GM12878 (cell line): ENCODE results near the gene TLCD3B. TPM values are rescaled to one million over a fixed set of nuclear protein-coding genes. Genes with fewer than 3 reads are reported as not detected.

Experiments used
- ATAC-seq: fragments of 200-7000 bp; cut with Tn5 transposase; 3 replicates; pipeline ENCODE4 v1.9.1; 2020; ENCODE audit warnings: mild to moderate bottlenecking, moderate library complexity
- BruUV-seq: library from RNA; stranded (reverse); fragments of 400-500 nt; replicated peaks from 2 replicates; lab custom pipeline; 2021; lab: Mats Ljungman, UMichigan
- CTCF ChIA-PET: fragments of 300-600 bp; sonication (Branson Sonifier 250); formaldehyde crosslinking; extraction: SDS; loops from one replicate; lab custom pipeline; 2021; ENCODE audit warnings: inconsistent platforms; lab: Yijun Ruan, JAX
- POLR2A ChIA-PET: fragments of 350-600 bp; formaldehyde crosslinking; extraction: SDS; loops from one replicate; lab custom pipeline; 2021; ENCODE audit warnings: inconsistent platforms; lab: Charles Lee
- RAD21 ChIA-PET: fragments of 300-600 bp; sonication (Branson Sonifier 250); formaldehyde crosslinking; loops from one replicate; lab custom pipeline; 2023; ENCODE audit warnings: antibody characterized with exemption; ENCODE audit not compliant: unreplicated experiment; lab: Charles Lee
- SMC1A ChIA-PET: fragments of 300-600 bp; sonication (Branson Sonifier 250); formaldehyde crosslinking; loops from one replicate; lab custom pipeline; 2023; ENCODE audit not compliant: unreplicated experiment, uncharacterized antibody; lab: Charles Lee
- DNase-seq: peaks from one replicate; pipeline ENCODE4 v3.0.0-alpha.2; 2011; ENCODE audit warnings: low read depth, low spot score
- FAIRE-seq: peaks from 3 replicates; lab custom pipeline; 2011; peaks lifted over from hg19 to GRCh38; lab: Jason Lieb, UNC
- H2AFZ ChIP-seq: 2 replicates; pipeline ENCODE4 v1.6.0; 2011; ENCODE audit warnings: low read depth, low read length, control low read depth; ENCODE audit not compliant: control insufficient read depth
- H3K27ac ChIP-seq: 2 replicates; pipeline ENCODE4 v1.5.1; 2011; ENCODE audit warnings: control low read depth; ENCODE audit not compliant: control insufficient read depth, insufficient read depth
- H3K27me3 ChIP-seq, 2 experiments: replicated peaks in 1 of 2; 2 replicates each; pipeline versions ENCODE4 v1.6.0 to v1.6.1; 2011; ENCODE audit warnings: low read length in 1 of 2; ENCODE audit not compliant: control insufficient read depth in 2 of 2, insufficient read depth in 2 of 2
- H3K36me3 ChIP-seq, 2 experiments: 2 replicates each; pipeline ENCODE4 v1.5.1; 2011; ENCODE audit warnings: low read length in 1 of 2; ENCODE audit not compliant: control insufficient read depth in 2 of 2, insufficient read depth in 2 of 2
- H3K4me1 ChIP-seq: 2 replicates; pipeline ENCODE4 v1.6.1; 2011; ENCODE audit warnings: mild to moderate bottlenecking, low read length, moderate library complexity, mixed read lengths; ENCODE audit not compliant: control insufficient read depth, insufficient read depth
- H3K4me2 ChIP-seq: 2 replicates; pipeline ENCODE4 v1.6.0; 2011; ENCODE audit warnings: control low read depth; ENCODE audit not compliant: control insufficient read depth, insufficient read depth
- H3K4me3 ChIP-seq: fragments of 200-600 bp; sonication (generic); 2 replicates; pipeline ENCODE4 v1.5.1; 2016
- H3K79me2 ChIP-seq: 2 replicates; pipeline ENCODE4 v1.6.0; 2011; ENCODE audit warnings: low read length; ENCODE audit not compliant: control insufficient read depth, insufficient read depth
- H3K9ac ChIP-seq: 2 replicates; pipeline ENCODE4 v1.8.0; 2011; ENCODE audit warnings: low read length, control low read depth, mixed read lengths; ENCODE audit not compliant: control insufficient read depth, insufficient read depth
- H3K9me3 ChIP-seq: replicated peaks from 3 replicates; pipeline ENCODE4 v1.5.1; 2011; ENCODE audit warnings: mild to moderate bottlenecking, low read length; ENCODE audit not compliant: control insufficient read depth, insufficient read depth
- H4K20me1 ChIP-seq: 2 replicates; pipeline ENCODE4 v1.6.0; 2011; ENCODE audit not compliant: control insufficient read depth, insufficient read depth
- EGR1 ChIP-seq, 2 experiments: IDR thresholded peaks; 1 replicate in 1 of 2; 2 replicates in 1 of 2; pipeline ENCODE4 v1.6.1; 2011 to 2012; ENCODE audit warnings: low read depth in 2 of 2, low read length in 2 of 2, borderline replicate concordance in 1 of 2, mild to moderate bottlenecking in 1 of 2, moderate library complexity in 1 of 2
- POLR2A ChIP-seq: IDR thresholded peaks from 2 replicates; pipeline ENCODE4 v1.6.1; 2011; ENCODE audit warnings: low read depth, mild to moderate bottlenecking, low read length
- POLR2AphosphoS2 ChIP-seq: IDR thresholded peaks from 2 replicates; pipeline ENCODE4 v1.6.1; 2011; ENCODE audit warnings: low read depth, mild to moderate bottlenecking, low read length, improper control_type of control experiment, moderate library complexity
- SKIL ChIP-seq: fragments of 450-650 bp; IDR thresholded peaks from 2 replicates; pipeline ENCODE4 v1.6.1; 2017; ENCODE audit warnings: mild to moderate bottlenecking, low read depth, inconsistent platforms; ENCODE audit not compliant: poor library complexity, severe bottlenecking
- ZNF384 ChIP-seq: IDR thresholded peaks from 2 replicates; pipeline ENCODE4 v1.6.1; 2012; ENCODE audit warnings: low read depth, mild to moderate bottlenecking, low read length, improper control_type of control experiment, borderline replicate concordance
- WGBS: methylation state at CpG from one replicate; pipeline ENCODE4 v1.1.6; 2016; ENCODE audit warnings: low lambda C conversion rate; ENCODE audit not compliant: insufficient replicate concordance, insufficient coverage; ENCODE audit errors: missing lambda C conversion rate; 5-methylcytosine and 5-hydroxymethylcytosine counted together
- in situ Hi-C: fragments of 300-500 bp; cut with MboI; formaldehyde crosslinking; loops from 9 replicates; pipeline ENCODE4 v1.14.3; 2018; ENCODE audit warnings: mixed read lengths
- intact Hi-C: fragments of 100-400 bp; cut with micrococcal nuclease; formaldehyde crosslinking; loops from one replicate; pipeline ENCODE4 v1.14.2; 2022; ENCODE audit not compliant: unreplicated experiment
- polyA plus RNA-seq, 11 experiments: library from polyadenylated mRNA; depleted of rRNA in 4 of 11; unstranded in 6 of 11; stranded (reverse) in 5 of 11; fragments of >200 nt; fragmentation: Nextera tagmentation in 4 of 11; fragmentation: Illumina TruSeq in 1 of 11; extraction: Ambion mirVana in 4 of 11; extraction: Trizol in 1 of 11; gene quantifications; 1 replicate in 1 of 11; 2 replicates in 10 of 11; pipeline versions ENCODE4 v1.2.1 to v1.2.3, GENCODE V29; 2011 to 2016; ENCODE audit warnings: inconsistent platforms in 2 of 11, missing spikeins in 2 of 11, low read depth in 1 of 11
- total RNA-seq, 4 experiments: library from RNA; depleted of rRNA in 3 of 4; stranded (reverse); fragments of >200 nt in 3 of 4; fragmentation: Illumina TruSeq in 1 of 4; extraction: Trizol in 1 of 4; gene quantifications; 2 replicates each; pipeline versions ENCODE4 v1.2.1 to v1.2.3, GENCODE V29; 2013 to 2021
- TF ChIP-seq, protein P1 (sequence below): fragments of 150-350 bp; IDR thresholded peaks from 2 replicates; pipeline ENCODE4 v1.6.1; 2016; ENCODE audit warnings: low read depth, low read length

TLCD3B gene
- total and polyA plus RNA-seq, 10 of the 15 experiments (the other 5 are each of a cell fraction or from before 2014, with no cell fraction given) = 0.05 to 0.51 (median 0.18) TPM; not detected in 4

- POLR2A ChIA-PET = interaction anchor here (0.6 to 1.3 kb wide), 3 partner anchors 12 to 27 kb away, joined by 3 read pairs; partner anchors contain the start of genes TAOK2 and TMEM219
- BruUV-seq = no TSS peak
Measured at GRCh38 chr16:29989111-29989858, 41.8 kb downstream of the TLCD3B start.

More at GRCh38 chr16:29989111-29989858, 41.8 kb downstream of the TLCD3B start:
- intact Hi-C loops (no loop called here), in situ Hi-C loops (no loop called here)
- H2AFZ ChIP-seq = no peak overlapping the region
- FAIRE-seq (no peak), DNase-seq (no peak), ATAC-seq (no peak)
- no peak overlapping the region for H3K4me2 ChIP-seq
- no peak overlapping the region for H3K9ac ChIP-seq
- H3K4me3 ChIP-seq = no peak overlapping the region
- H3K9me3 ChIP-seq = no peaks in the 10 kb centered on the region
- no peak for TF ChIP-seq POLR2A
- TF ChIP-seq, protein P1, sequence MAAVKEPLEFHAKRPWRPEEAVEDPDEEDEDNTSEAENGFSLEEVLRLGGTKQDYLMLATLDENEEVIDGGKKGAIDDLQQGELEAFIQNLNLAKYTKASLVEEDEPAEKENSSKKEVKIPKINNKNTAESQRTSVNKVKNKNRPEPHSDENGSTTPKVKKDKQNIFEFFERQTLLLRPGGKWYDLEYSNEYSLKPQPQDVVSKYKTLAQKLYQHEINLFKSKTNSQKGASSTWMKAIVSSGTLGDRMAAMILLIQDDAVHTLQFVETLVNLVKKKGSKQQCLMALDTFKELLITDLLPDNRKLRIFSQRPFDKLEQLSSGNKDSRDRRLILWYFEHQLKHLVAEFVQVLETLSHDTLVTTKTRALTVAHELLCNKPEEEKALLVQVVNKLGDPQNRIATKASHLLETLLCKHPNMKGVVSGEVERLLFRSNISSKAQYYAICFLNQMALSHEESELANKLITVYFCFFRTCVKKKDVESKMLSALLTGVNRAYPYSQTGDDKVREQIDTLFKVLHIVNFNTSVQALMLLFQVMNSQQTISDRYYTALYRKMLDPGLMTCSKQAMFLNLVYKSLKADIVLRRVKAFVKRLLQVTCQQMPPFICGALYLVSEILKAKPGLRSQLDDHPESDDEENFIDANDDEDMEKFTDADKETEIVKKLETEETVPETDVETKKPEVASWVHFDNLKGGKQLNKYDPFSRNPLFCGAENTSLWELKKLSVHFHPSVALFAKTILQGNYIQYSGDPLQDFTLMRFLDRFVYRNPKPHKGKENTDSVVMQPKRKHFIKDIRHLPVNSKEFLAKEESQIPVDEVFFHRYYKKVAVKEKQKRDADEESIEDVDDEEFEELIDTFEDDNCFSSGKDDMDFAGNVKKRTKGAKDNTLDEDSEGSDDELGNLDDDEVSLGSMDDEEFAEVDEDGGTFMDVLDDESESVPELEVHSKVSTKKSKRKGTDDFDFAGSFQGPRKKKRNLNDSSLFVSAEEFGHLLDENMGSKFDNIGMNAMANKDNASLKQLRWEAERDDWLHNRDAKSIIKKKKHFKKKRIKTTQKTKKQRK = no peak
- no peak for TF ChIP-seq ZNF384
- TF ChIP-seq SKIL = no peak
- TF ChIP-seq POLR2AphosphoS2 = no peak
- TF ChIP-seq EGR1 (IDR thresholded peaks at IDR 0.05; ENCODE audit: borderline replicate concordance in 1 of 2, low read depth in 2 of 2, low read length in 2 of 2) = no peak
- 86% methylated on average over 23 of the region's 23 CpGs for WGBS
- H3K27me3 ChIP-seq = no peaks in the 10 kb centered on the region
- H3K4me1 ChIP-seq = no peaks in the 10 kb centered on the region
- H3K79me2 ChIP-seq = no peaks in the 10 kb centered on the region
- H3K36me3 ChIP-seq = peaks cover 15 to 41% of the 10 kb centered on the region in 2 experiments; a peak in 3 of 4 replicates
- CTCF ChIA-PET = interaction anchor here (1.1 kb wide), 1 partner anchor 13 kb away, joined by 4 read pairs; no protein-coding TSS in a partner anchor
- no peaks in the 10 kb centered on the region for H4K20me1 ChIP-seq
- SMC1A ChIA-PET = no interaction called here
- no peak overlapping the region for H3K27ac ChIP-seq
- RAD21 ChIA-PET = no interaction called here
